Suppressor macrophage treated with lipopolysaccharide for 4 hours (primary cell): Measurements from ENCODE around the gene ARHGDIG.
A peak's percentile ranks its signal among the peaks of the same experiment; 100 is the strongest.

Experiments used
- DNase-seq: peaks from one replicate; pipeline ENCODE4 v3.0.0-alpha.2; 2020

ARHGDIG gene

GRCh38 chr16:301950-302349 is 21.6 kb downstream of the ARHGDIG start:
- no peak for DNase-seq

DNA sequence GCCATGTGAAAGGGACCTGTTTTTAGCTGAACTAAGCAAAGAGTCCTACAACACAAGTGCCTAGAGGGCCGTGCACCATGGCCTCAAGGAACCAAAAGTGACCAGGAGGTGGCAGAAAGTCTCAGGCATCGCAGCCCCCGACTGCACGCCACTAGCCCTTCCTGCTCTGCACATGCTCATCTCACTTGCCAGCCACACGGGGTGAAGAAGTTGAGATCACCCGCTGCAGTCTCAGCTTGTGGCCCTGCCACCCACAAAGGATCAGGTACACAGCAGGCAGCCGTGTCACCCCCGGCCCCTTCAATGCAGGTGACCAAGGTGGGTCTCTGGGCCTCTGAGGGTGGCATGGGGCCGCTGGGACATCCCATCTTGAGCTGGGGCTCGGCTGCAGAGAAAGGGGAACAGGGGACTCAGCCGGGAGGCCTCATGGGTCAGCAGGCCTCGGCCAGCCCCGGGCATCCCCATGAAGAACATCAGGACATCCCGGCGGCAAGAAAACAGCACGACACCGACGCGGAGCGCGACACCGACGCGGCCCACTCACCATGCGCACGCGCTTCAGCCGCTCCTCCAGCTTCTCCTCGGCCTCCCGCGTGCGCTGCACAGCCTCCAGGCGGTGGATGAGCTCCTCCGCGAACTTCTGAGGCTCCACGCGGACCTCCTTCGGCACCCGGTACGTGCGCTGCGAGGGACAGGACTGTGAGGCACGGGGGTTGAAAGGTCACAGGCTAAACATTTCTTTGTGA is 23.5 kb downstream of the ARHGDIG start:
- DNase-seq, result peak; percentile 30

GRCh38 chr16:305916-306626 is 25.7 kb downstream of the ARHGDIG start:
- DNase-seq, result no peak

GRCh38 chr16:306911-307370 is 26.6 kb downstream of the ARHGDIG start:
- no peak for DNase-seq

- DNase-seq, result no peak
Measured at GRCh38 chr16:307691-308312, 27.4 kb downstream of the ARHGDIG start.

DNA sequence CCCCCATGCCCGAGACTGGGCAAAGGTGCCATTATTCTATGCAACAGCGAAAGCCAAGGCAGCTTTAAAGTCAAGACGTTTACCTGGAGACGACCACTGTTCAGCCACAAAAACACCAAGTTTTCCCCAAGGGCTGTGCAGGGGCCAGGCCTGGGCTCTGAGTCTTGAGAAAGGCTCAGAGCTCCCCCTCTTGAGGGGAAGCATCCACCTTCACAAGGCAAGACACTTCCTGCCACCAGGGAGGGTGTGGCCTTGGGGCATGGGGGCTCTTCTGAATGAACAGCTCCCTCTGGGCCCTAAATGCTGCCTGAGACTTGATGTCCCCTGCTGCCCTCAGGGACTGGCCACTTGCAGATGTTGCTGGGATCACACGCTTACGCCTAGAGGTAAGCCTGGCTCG is 29.1 kb downstream of the ARHGDIG start:
- DNase-seq, result no peak

GRCh38 chr16:311725-312124 is 31.3 kb downstream of the ARHGDIG start:
- no peak for DNase-seq

GRCh38 chr16:314351-314750 is 34.0 kb downstream of the ARHGDIG start:
- DNase-seq, result no peak

- no peak for DNase-seq
Measured at GRCh38 chr16:314795-315299, 34.5 kb downstream of the ARHGDIG start.

GRCh38 chr16:316741-317464 is 36.5 kb downstream of the ARHGDIG start:
- DNase-seq, result no peak

DNA sequence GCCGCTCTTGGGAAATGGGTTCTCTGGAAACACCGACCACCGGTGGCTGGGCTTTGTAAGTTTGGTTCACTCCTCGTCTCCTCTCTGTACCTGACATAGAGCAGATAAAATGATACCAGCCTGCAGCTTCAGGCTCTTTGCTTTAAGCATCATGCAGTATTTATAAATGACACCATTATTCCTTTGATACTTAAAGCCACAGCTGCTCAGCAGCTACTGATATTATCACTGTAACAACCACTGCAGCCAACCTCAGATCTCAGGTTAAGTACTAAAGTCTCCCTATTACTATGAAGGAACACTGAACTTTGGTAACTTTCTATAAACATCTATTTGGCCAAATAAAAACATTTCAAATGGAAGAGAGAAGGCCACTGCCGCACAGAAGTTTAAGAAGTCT is 37.2 kb downstream of the ARHGDIG start:
- no peak for DNase-seq

DNA sequence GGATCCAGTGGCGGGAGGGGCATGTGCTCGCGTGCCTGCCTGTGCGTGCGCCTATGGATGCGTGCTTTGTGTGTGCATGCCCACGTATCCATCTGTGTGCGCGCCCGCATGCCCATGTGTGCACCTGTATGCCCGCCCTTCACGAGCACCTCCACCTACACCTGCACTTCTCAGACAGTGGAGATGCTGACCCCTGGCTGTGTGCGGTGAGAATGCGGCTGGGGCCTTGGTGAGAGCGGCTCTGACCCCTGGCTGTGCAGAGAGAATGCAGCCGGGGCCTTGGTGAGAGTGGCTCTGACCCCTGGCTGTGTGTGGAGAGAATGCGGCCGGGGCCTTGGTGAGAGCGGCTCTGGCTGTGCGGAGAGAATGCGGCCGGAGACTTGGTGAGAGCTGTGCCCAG is 38.2 kb downstream of the ARHGDIG start:
- DNase-seq, result no peak

GRCh38 chr16:320206-320605 is 39.8 kb downstream of the ARHGDIG start:
- no peak for DNase-seq

GRCh38 chr16:321532-321931 is 41.1 kb downstream of the ARHGDIG start:
- DNase-seq, result no peak

GRCh38 chr16:322476-323143 is 42.2 kb downstream of the ARHGDIG start:
- DNase-seq, result no peak

DNA sequence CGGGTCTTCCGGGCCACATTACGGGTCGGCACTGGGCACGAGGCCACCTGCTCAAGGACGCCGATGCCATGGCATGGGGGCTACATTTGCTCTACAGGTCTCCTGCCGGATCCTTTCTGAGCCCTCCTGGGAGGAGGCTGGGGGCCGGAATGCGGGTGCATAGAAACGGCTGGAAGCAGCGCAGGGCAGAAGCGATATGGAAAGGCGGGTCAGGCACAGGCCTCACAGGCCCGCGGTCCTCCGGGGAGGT is 43.7 kb downstream of the ARHGDIG start:
- DNase-seq, result no peak

DNA sequence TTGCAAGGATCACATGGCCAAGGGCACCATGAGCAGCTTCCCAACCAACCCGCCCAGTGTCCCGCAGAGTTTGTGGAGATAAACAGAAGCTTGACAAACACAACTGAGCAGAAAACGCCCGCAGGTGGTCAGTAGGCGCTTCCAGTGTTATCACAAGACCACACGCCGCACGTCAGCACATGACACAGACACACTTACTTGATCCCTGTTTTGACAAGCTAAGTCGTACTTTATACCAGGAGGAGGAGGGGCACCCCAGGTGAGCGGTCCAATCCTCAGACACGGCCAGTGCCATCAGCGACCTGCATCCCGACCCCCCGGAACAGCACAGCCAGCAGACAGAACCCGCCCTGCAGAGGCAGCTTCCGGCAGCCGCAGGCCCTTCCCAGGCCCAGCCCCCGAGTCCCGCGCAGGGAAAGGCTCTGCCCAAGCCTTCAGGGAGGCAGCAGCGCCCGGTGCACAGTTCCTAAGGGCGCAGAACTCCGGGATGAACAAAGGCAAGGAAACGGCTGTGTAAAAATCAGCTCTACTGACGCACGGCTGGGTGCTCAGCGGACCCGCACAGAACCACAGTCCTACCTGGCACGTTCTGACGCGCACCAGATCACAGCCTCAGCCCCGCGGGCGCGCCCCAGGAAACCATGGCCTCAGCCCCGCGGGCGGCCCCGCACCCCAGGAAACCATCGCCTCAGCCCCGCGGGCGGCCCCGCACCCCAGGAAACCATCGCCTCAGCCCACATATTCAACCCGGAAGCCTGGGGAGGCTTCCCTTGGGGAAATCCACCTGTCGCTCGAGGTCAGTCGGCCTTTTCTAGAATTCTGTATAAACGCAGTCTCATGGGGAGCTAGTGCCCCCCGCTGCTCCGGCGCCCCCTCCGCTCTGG is 44.3 kb downstream of the ARHGDIG start:
- no peak for DNase-seq

DNA sequence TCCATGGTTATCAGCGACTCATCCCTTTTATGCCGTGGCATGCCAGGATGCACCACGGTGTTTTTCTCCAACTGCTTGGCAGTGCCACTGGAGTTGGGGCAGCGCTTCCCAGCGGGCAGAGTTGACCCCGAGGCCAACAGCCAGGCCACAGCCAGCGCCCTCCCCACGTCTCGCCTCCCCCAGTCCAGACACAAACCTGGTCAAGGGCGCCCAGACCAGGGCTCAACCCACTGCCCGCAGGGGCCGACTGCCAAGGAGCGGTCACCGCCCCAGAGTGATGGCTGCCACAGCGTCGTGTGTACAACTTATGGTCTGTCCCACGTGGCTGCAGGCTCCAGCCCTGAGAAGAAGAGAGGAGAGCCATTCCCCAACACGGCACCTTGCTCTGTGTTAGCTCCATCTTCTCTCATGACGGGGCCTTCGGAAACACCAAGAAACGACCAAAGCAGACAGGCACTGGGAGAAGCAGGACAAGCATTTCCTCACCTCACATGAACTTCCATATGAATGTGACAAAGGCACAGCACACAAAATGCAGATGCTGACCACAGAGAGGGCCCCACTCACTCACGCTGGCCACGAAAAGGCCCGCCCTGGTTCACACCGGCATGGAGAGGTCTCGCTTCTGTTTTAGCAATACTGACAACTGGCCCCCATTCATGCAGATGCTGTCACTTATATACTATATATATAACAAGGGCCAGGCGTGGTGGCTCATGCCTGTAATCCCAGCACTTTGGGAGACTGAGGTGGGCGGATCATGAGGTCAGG is 45.2 kb downstream of the ARHGDIG start:
- DNase-seq, result peak; percentile 16

GRCh38 chr16:330741-331140 is 50.4 kb downstream of the ARHGDIG start:
- no peak for DNase-seq

DNA sequence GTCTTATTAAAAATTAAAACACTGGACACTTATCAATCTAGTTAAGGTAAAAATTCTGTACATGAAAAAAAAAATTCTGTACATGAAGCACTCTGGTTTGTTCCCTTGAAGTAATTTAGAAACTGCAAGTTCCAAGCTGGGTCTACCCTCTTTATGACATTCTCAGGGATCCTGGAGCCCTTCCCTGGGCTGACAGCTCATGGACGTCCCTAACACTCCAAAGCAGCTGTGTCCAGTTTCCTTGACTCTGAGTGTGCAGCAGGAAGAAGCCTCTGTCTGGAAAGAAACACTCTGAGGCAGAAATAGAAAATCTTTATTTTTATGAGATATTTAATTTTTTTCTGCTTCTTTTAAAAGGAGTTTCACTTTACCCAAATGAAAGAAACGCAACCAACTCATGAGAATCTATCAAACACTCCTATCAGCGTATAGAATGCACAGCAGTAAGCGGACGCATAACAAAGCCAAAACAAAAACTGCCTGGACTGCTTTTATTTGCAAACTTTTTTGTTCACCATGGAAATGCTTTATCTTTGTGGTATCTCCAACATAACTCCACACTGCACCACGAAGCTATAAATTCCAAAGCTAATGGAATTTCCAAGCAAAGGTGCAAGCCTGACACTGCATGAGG is 50.9 kb downstream of the ARHGDIG start:
- DNase-seq, result peak; percentile 17
